Ishikawa (cell line): ENCODE data around the gene MYRFL.

ENCODE experiments used
- CEBPB ChIP-seq: IDR thresholded peaks from 2 replicates; pipeline ENCODE4 v1.6.1; 2012
- CREB1 ChIP-seq: IDR thresholded peaks from 2 replicates; pipeline ENCODE4 v1.6.1; 2012; ENCODE audit warnings: low read depth
- EP300 ChIP-seq: IDR thresholded peaks from 2 replicates; pipeline ENCODE4 v1.6.1; 2012; ENCODE audit warnings: borderline replicate concordance
- REST ChIP-seq: IDR thresholded peaks from 2 replicates; pipeline ENCODE4 v1.6.1; 2012; ENCODE audit warnings: low read depth, mild to moderate bottlenecking
- TCF12 ChIP-seq: IDR thresholded peaks from 2 replicates; pipeline ENCODE4 v1.6.1; 2012; ENCODE audit warnings: low read depth
- TEAD4 ChIP-seq: IDR thresholded peaks from 2 replicates; pipeline ENCODE4 v1.6.1; 2012
- ZBTB7A ChIP-seq: IDR thresholded peaks from 2 replicates; pipeline ENCODE4 v1.6.1; 2012; ENCODE audit warnings: low read depth
- TF ChIP-seq, protein P1 (sequence below): IDR thresholded peaks from 2 replicates; pipeline ENCODE4 v1.6.1; 2012

DNA sequence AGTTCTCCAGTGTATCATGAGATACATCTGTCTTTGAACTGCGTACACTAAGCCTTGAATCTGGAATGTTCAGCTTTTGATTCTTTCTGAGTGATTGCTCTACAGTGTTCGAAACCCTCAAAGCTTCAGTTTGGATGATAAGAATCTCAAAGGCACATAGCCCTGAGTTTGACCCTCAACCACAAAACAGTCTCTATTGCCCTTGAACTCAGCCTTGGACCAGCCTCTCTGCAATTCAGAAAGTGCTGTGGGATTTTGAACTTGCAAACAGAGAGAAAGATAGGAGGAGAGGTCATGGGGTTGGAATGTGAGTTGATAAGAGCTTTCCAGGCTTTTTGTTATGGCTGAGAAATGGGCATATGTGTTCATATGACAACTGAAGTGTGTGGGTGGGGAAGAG lies 100.3 kb downstream of the MYRFL start:
- no peak for TF ChIP-seq CEBPB
- TF ChIP-seq TCF12: no peak
- TF ChIP-seq, protein P1, sequence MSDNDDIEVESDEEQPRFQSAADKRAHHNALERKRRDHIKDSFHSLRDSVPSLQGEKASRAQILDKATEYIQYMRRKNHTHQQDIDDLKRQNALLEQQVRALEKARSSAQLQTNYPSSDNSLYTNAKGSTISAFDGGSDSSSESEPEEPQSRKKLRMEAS: no peak
- TF ChIP-seq TEAD4: no peak
- no peak for TF ChIP-seq EP300
- TF ChIP-seq ZBTB7A: no peak
- no peak for TF ChIP-seq REST
- TF ChIP-seq CREB1: no peak
